Tibial nerve (tissue), 4 donors: ENCODE data around the gene SLC28A3. TPM values are rescaled to one million over a fixed set of nuclear protein-coding genes. Genes with fewer than 3 reads are reported as not detected.
"Not testable (repeated sequence)": the region's sequence is repeated elsewhere in the genome, so short reads cannot be mapped to it uniquely, and the experiment has no call there.

Experiments used
- DNase-seq, 2 donors: peaks; one replicate each; pipeline ENCODE4 v3.0.0-alpha.2; 2019; ENCODE audit warnings: low spot score in 2 of 2
- H3K27ac ChIP-seq, 4 donors: fragments of 200-600 bp; sonication (generic) in 3 of 4; one replicate each; pipeline ENCODE4 v1.5.1; 2017 to 2019; ENCODE audit warnings: mild to moderate bottlenecking in 1 of 4
- H3K27me3 ChIP-seq, 2 donors: fragments of 200-600 bp; sonication (generic) in 1 of 2; one replicate each; pipeline versions ENCODE4 v1.5.1 to v1.6.0; 2017 to 2019
- H3K36me3 ChIP-seq, 3 donors: fragments of 200-600 bp; sonication (generic); one replicate each; pipeline ENCODE4 v1.5.1; 2018 to 2019
- H3K4me1 ChIP-seq, 4 donors: fragments of 200-600 bp; sonication (generic) in 3 of 4; one replicate each; pipeline ENCODE4 v1.5.1; 2017 to 2019
- H3K4me3 ChIP-seq, 4 donors: fragments of 200-600 bp; sonication (generic) in 3 of 4; one replicate each; pipeline ENCODE4 v1.5.1; 2017 to 2019; ENCODE audit warnings: mild to moderate bottlenecking in 1 of 4, moderate library complexity in 1 of 4
- H3K9me3 ChIP-seq, 4 donors: fragments of 200-600 bp; sonication (generic) in 3 of 4; one replicate each; pipeline ENCODE4 v1.5.1; 2017 to 2019
- EP300 ChIP-seq, 2 donors: sonication (generic); formaldehyde crosslinking; IDR thresholded peaks; one replicate each; pipeline ENCODE4 v1.6.1; 2017; ENCODE audit warnings: antibody characterized with exemption in 2 of 2, mild to moderate bottlenecking in 1 of 2
- POLR2A ChIP-seq, 2 donors: fragments of 450-650 bp; IDR thresholded peaks; one replicate each; pipeline ENCODE4 v1.6.1; 2017; ENCODE audit warnings: antibody characterized with exemption in 2 of 2, mild to moderate bottlenecking in 2 of 2, moderate library complexity in 2 of 2
- WGBS, 2 donors: methylation state at CpG; one replicate each; pipeline ENCODE4 v1.1.5; 2018; 5-methylcytosine and 5-hydroxymethylcytosine counted together
- total RNA-seq, 4 donors: library from RNA; depleted of rRNA; stranded (reverse); fragments of >200 nt; gene quantifications; one replicate each; pipeline ENCODE4 v1.1.0, GENCODE V29; 2016
- TF ChIP-seq, protein P1 (sequence below), 5 experiments: fragments of 200-600 bp in 3 of 5; fragments of 450-650 bp in 2 of 5; sonication (generic) in 3 of 5; IDR thresholded peaks; one replicate each; pipeline ENCODE4 v1.5.1; 2016 to 2019; ENCODE audit warnings: antibody characterized with exemption in 5 of 5, mild to moderate bottlenecking in 3 of 5, moderate library complexity in 2 of 5

The SLC28A3 gene
- total RNA-seq, 4 donors from 2014 or later, result 0.44 TPM; not detected in 3

DNA sequence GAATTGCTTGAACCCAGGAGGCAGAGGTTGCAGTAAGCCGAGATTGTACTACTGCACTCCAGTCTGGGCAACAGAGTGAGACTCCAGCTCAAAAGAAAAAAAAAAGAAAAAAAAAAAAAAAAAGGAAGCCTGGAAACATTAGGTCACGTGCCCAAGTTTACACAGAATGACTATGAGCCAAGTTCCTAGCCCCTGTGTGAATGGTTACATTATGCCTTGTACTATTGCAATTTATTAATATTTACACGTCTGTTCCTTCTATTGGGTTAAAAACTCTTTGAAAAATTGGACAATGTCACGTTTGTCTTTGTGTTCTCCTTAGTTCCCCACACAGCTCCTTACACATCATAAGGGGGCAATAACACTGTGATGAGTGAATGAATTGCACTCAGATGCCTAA lies 33.5 kb upstream of the SLC28A3 start:
- Histone ChIP-seq H3K36me3 (no peaks in the 10 kb centered on the region), H3K27me3 (no peaks in the 10 kb centered on the region), H3K27ac (peak overlapping the region in 1 of 4 donors; percentile 22), H3K4me3 (no peak overlapping the region), H3K4me1 (peaks cover 0 to 18% (median 6%) of the 10 kb centered on the region in 4 donors), H3K9me3 (no peaks in the 10 kb centered on the region)
- no peak for DNase-seq
- WGBS, 2 donors, result 19 to 23% methylated on average over 4 of the region's 4 CpGs
- TF ChIP-seq, protein P1, sequence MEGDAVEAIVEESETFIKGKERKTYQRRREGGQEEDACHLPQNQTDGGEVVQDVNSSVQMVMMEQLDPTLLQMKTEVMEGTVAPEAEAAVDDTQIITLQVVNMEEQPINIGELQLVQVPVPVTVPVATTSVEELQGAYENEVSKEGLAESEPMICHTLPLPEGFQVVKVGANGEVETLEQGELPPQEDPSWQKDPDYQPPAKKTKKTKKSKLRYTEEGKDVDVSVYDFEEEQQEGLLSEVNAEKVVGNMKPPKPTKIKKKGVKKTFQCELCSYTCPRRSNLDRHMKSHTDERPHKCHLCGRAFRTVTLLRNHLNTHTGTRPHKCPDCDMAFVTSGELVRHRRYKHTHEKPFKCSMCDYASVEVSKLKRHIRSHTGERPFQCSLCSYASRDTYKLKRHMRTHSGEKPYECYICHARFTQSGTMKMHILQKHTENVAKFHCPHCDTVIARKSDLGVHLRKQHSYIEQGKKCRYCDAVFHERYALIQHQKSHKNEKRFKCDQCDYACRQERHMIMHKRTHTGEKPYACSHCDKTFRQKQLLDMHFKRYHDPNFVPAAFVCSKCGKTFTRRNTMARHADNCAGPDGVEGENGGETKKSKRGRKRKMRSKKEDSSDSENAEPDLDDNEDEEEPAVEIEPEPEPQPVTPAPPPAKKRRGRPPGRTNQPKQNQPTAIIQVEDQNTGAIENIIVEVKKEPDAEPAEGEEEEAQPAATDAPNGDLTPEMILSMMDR (IDR thresholded peaks at IDR 0.05), result no peak
- TF ChIP-seq POLR2A (IDR thresholded peaks at IDR 0.05) (no peak), EP300 (IDR thresholded peaks at IDR 0.05) (no peak)

DNA sequence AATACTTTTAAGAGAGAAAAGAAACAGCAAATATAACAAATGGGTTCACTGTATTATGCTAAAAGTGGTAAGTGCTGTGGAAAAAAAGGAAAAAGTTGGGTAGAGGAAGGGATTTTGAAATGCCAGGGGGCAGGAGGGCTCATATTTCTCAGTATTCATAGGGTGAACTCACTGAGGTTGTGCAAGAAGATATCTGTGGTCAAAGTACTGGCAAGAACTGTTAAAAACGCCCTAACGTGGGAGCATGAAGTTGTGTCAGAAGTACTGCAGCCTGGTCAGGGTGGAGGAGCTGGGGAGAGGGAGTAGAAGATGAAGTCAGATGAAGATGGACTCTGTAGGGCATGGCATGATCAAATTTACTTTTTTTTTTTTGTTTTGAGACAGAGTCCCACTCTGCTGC lies 31.2 kb upstream of the SLC28A3 start:
- 43 to 58% methylated on average over 2 of the region's 2 CpGs for WGBS, 2 donors
- peaks cover 0 to 18% (median 6%) of the 10 kb centered on the region in 4 donors for H3K4me1 ChIP-seq
- H3K27me3 ChIP-seq, result no peaks in the 10 kb centered on the region
- no peak for TF ChIP-seq POLR2A (IDR thresholded peaks at IDR 0.05)
- TF ChIP-seq, protein P1 (IDR thresholded peaks at IDR 0.05), result no peak
- peak in 1 of 2 donors; percentile 85 for TF ChIP-seq EP300 (IDR thresholded peaks at IDR 0.05)
- no peaks in the 10 kb centered on the region for H3K9me3 ChIP-seq
- peak overlapping the region in 2 of 4 donors; percentile 44 to 54 for H3K27ac ChIP-seq
- H3K36me3 ChIP-seq, result no peaks in the 10 kb centered on the region
- peak in 1 of 2 donors; percentile 53 for DNase-seq
- H3K4me3 ChIP-seq, result no peak overlapping the region

DNA sequence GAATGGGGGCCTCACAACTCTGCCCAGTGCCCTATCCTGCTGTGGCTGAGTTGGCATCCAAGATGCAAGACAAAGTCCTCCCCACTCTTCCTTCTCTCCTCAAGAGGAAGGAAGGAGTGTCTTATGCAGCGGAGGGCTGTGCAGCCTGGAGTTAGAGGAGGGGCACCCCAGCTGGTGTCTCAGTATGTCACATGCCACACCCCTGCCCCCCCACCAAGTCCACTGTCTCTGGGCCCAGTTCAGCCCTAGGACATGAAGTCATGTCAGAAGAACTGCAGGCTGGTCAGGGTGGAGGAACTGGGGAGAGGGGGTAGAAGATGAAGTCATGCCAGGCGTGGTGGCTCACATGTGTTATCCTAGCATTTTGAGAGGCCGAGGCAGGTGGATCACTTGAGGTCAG lies 28.0 kb upstream of the SLC28A3 start:
- H3K4me1 ChIP-seq, result peaks cover 0 to 7% (median 2%) of the 10 kb centered on the region in 4 donors
- no peak for DNase-seq
- WGBS, 2 donors, result 93% methylated on average over 3 of the region's 3 CpGs
- TF ChIP-seq, protein P1 (IDR thresholded peaks at IDR 0.05), result no peak
- TF ChIP-seq EP300 (IDR thresholded peaks at IDR 0.05) (no peak), POLR2A (IDR thresholded peaks at IDR 0.05) (no peak)
- H3K36me3 ChIP-seq, result no peaks in the 10 kb centered on the region
- H3K27ac ChIP-seq, result no peak overlapping the region
- no peaks in the 10 kb centered on the region for H3K27me3 ChIP-seq
- H3K4me3 ChIP-seq, result no peak overlapping the region
- peaks cover 0 to 5% (median 0%) of the 10 kb centered on the region in 4 donors for H3K9me3 ChIP-seq

DNA sequence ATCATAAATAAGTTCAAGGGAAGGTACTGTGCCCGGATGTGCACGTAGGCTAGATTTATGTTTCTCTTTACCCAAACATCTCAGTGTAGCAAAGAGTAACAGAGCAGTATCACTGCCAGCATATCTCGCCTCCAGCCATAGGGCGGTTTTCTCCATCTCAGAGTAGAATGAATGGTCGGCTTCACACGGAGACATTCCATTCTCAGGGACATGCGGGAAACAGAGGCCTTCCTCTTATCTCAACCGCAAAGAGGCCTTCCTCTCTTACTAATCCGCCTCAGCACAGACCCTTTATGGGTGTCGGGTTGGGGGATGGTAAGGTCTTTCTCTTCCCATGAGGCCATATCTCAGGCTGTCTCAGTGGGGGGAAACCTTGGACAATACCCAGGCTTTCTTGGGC lies 27.2 kb upstream of the SLC28A3 start:
- not testable (repeated sequence) for DNase-seq, H3K36me3 ChIP-seq, H3K9me3 ChIP-seq, H3K4me1 ChIP-seq, H3K4me3 ChIP-seq, H3K27me3 ChIP-seq, H3K27ac ChIP-seq
- WGBS, 2 donors, result 54 to 62% methylated on average over 10 of the region's 10 CpGs

DNA sequence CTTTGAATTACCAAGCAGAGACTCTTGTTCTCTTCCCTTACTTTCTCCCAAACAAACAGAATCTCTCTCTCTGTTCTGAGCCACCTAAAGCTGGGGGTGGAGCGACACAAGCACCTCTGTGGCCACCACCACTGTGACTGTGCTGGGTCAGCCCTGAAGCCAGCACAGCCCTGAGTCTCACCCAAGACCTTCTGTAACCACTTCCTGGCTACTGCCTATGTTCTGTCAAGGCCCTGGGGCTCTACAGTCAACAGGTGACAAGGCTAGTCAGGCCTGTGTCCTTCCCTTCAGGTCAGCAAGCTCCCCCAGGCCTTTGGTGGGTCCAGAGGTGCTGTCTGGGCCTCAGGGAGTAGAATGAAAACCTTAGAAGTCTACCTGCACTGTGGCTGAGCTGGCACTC lies 26.1 kb upstream of the SLC28A3 start:
- Histone ChIP-seq H3K4me1 (peaks cover 0 to 6% (median 0%) of the 10 kb centered on the region in 4 donors), H3K9me3 (peaks cover 0 to 5% (median 0%) of the 10 kb centered on the region in 4 donors), H3K36me3 (no peaks in the 10 kb centered on the region), H3K27ac (no peak overlapping the region), H3K27me3 (no peaks in the 10 kb centered on the region), H3K4me3 (no peak overlapping the region)
- TF ChIP-seq, protein P1 (IDR thresholded peaks at IDR 0.05), result no peak
- TF ChIP-seq POLR2A (IDR thresholded peaks at IDR 0.05) (no peak), EP300 (IDR thresholded peaks at IDR 0.05) (no peak)
- DNase-seq, result no peak
- 90 to 92% methylated on average over 1 of the region's 1 CpG for WGBS, 2 donors

DNA sequence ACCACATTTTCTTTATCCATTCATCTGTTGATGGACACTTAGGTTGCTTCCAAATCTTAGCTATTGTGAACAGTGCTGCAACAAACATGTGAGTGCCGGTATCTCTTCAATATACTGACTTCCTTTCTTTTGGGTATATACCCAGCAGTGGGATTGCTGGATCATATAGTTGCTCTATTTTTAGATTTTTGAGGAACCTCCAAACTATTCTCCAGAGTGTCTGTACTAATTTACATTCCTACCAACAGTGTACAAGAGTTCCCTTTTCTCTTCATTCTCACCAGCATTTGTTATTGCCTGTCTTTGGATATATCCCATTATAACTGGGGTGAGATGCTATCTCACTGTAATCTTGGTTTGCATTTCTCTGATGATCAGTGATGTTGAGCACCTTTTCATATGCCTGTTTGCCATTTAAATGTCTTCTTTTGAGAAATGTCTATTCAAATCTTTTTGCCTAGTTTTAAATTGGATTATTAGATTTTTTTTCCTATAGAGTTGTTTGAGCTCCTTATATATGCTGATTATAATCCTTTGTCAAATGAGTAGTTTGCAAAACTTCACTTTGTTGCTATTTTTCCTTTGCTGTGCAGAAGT lies 24.4 kb upstream of the SLC28A3 start:
- H3K27ac ChIP-seq, result not testable (repeated sequence)
- 61 to 80% methylated on average over 1 of the region's 1 CpG for WGBS, 2 donors

More for the DNA sequence above, 24.4 kb upstream of the SLC28A3 start:
- H3K36me3 ChIP-seq, H3K9me3 ChIP-seq, H3K4me1 ChIP-seq, H3K27me3 ChIP-seq, H3K4me3 ChIP-seq, DNase-seq: not testable (repeated sequence)
